AG09319 (cell line): ENCODE measurements around the gene ATXN1.

Source experiments
- DNase-seq: peaks from one replicate; pipeline ENCODE4 v3.0.0-alpha.2; 2010; ENCODE audit warnings: low read depth; ENCODE audit errors: extremely low read depth
- TF ChIP-seq, protein P1 (sequence below): IDR thresholded peaks from 2 replicates; pipeline ENCODE4 v1.5.1; 2011; ENCODE audit warnings: low read depth, mild to moderate bottlenecking, inconsistent platforms, low read length, moderate library complexity

ATXN1 gene

GRCh38 chr6:16649890-16650289 is 111.4 kb downstream of the ATXN1 start:
- TF ChIP-seq, protein P1, sequence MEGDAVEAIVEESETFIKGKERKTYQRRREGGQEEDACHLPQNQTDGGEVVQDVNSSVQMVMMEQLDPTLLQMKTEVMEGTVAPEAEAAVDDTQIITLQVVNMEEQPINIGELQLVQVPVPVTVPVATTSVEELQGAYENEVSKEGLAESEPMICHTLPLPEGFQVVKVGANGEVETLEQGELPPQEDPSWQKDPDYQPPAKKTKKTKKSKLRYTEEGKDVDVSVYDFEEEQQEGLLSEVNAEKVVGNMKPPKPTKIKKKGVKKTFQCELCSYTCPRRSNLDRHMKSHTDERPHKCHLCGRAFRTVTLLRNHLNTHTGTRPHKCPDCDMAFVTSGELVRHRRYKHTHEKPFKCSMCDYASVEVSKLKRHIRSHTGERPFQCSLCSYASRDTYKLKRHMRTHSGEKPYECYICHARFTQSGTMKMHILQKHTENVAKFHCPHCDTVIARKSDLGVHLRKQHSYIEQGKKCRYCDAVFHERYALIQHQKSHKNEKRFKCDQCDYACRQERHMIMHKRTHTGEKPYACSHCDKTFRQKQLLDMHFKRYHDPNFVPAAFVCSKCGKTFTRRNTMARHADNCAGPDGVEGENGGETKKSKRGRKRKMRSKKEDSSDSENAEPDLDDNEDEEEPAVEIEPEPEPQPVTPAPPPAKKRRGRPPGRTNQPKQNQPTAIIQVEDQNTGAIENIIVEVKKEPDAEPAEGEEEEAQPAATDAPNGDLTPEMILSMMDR, result no peak
- DNase-seq, result no peak

- DNase-seq, result no peak
- TF ChIP-seq, protein P1, result no peak
These were observed 112.0 kb downstream of the ATXN1 start for GRCh38 chr6:16649241-16649640.

DNA sequence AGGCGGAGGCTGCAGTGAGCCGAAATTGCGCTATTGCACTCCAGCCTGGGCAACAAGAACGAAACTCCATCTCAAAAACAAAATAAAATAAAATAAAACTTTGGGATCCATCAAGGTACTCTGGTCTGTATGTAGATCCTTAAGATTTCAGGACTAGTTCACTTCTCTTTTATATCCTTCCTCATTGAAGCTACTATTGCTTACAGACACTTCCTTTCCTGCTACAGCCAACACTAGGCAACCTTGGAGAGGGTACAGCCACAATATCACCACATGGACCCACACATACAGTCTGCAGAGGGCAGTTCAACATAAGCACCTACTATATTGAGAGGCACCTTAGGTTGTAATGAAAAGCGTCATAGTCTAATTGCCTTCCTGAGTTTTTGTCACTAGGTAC is 113.3 kb downstream of the ATXN1 start:
- TF ChIP-seq, protein P1, result no peak
- DNase-seq, result no peak

DNA sequence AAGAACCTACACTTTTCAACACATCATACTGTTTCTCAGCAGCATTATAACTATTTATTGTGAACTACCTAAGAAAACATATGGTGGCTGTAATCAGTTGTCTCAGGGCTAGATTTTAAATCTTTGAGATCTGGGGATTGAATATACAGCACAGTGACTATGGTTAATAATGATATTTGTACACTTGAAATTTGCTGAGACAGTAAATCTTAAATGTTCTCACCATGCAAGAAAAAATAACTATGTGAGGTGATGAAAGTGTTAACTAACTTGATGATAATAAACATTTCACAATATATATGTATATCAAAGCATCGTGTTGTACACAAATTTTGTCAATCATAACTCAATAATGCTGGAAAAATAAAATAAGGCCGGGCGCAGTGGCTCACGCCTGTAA is 113.8 kb downstream of the ATXN1 start:
- no peak for DNase-seq
- TF ChIP-seq, protein P1, result no peak

DNA sequence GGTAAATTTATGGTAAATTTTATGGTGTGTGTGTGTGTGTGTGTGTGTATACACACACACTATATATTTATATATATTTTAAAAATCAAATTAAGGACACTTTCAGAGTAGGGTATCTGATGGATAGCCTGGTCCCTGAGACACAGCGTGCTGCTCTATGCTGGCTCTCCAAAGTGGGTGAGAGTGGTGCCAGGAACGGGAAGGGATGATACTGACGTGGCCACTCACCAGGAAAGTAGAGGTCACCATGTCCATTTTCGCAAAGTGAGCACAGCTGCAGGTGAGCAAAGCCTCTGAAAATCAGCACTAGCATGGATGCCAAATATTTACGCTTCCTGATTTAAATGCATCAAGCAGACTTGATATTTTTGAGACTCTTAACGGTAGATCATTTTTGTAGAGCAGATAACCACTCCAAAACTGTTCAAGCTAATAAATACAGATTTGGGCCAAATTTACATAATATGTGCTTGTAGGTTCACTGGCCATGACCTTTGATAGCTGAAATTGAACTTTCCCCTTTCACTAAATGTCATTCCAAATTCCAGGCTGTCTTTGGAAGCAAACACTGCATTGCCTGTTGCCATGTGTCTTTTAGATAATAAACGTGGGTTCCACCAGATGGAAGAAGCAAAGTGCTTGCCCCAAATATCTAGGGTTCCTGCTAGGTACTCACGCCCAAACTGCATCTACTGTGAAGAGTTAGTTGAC is 116.6 kb downstream of the ATXN1 start:
- TF ChIP-seq, protein P1, result no peak
- DNase-seq, result no peak

DNA sequence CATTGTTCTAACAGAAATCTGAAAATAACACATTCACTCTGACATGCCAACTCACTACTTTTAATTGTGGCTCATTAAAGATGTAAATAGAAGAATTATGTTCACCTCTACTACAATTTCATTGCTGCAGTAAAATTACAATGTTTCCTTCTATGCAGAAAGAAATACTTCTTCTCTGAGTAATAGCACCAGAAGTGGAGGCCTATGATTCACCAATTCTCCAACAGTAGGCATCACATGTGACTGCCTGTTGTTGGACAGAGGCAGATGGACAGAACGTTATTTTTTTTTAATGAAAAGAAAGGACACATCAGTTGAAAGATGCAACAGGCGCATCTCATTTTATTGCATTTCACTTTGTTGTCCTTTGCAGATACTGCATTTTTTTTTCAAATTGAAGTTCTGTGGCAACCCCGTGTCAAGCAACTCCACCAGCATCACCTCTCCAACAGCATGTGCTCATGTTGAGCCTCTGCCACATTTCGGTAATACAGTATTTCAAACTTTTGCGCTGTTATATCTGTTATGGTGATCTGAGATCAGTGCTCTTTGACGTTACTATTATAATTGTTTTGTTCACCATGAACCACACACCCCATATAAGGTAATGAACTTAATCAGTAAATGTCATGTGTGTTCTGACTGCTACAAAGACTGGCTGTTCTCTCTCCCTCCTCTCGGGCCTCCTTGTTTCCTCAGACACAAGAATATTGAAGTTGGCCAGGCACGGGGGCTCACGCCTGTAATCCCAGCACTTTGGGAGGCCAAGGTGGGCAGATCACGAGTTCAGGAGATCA is 121.4 kb downstream of the ATXN1 start:
- TF ChIP-seq, protein P1, result no peak
- no peak for DNase-seq

DNA sequence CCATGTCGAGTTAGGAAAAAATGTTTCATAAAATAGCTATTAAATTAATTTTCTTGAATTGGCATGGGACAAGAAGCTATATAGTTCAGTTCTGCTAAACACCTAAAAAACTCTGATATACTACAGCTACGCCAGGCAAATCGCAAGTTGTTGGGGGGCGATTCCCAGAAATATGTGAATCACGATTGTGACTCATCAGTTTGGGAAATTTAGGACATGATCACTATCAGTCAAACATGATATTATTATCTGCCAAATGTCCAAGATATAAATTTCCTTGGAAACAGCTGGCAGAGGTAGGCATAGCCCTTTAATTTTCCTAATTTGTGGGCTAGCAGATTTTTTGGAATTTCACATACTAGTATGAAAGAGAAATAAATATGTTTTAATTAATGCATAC is 123.6 kb downstream of the ATXN1 start:
- TF ChIP-seq, protein P1, result no peak
- DNase-seq, result no peak
